ENCODE measurements around the gene TNFAIP8L1.

The TNFAIP8L1 gene

DNA sequence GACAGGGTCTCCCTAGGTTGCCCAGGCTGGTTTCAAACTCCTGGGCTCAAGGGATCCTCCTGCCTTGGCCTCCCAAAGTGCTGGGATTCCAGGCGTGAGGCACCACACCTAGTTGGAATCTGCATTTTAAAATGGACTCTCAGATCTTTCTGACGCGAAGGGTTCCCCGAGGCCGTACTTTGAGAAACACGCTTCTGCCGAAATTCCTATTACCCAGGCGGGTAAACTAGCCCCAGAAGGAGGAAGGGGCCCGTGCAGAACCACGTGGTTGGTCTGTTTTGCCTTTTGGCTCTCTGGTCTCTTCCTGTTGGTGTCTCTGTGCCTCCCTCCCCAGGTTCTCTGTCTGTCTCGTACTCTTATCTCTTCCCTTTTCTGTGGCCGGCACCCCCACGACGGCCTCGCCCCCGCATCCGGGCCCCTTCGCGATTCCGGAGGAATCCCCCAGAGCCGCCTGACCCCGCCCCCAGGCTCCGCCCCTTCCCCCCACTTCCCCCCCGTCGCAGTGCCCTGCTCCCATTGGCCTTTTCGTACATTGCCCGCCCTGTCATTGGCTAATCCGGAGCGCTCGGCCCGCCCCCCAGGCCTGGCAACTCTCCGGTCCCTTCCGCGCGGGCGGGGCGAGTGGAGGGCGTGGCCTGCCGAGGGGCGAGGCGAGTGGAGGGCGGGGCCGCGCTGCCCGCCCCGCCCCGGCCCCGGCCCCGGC, at the start of gene TNFAIP8L1:
Gene TNFAIP8L1 (plus strand): TSS at position 689 of the 703 bp plus-strand sequence. CDS start 12,354 bp downstream, outside the sequence.
- H3K79me2 ChIP-seq (ENCODE audit: insufficient read depth, low read length) = peaks cover 33% of the 10 kb centered on the region

DNA sequence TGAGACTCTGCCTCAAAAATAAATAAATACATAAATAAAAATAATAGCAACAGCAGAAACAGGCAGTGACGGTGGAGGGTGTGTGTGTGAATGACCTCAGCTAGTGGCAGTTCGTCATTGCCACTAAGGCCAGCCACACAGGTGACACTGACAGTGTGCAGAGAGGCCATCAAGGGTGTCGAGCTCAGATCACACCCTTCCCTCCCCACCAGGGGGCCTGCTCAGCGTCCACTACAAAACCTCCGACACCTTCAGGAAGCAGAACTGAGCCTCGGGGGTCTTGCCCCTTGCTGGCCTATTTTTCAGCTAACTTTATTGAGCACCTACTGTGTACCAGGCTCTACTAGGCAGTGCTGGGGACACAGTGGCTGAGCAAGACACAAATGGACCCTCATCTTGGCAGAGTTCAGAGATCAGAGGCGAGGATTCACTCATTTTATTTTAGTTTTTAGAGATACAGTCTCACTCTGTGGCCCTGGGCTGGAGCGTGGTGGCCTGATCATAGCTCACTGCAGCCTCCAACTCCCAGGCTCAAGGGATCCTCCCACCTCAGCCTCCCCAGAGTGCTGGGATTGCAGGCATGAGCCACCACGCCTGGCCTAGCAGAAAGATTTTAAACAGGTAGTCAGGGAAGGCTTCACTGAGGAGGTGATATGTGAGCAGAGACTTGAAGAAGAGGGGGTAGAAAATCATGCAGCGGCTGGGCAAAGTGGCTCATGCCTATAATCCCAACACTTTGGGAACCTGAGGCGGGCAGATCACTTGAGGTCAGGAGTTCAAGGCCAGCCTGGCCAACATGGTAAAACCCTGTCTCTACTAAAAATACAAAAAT, 49.5 kb upstream of the TNFAIP8L1 start:
- Histone ChIP-seq H3K4me2 (ENCODE audit: low read depth, low read length, poor library complexity, severe bottlenecking) (no peak overlapping the region), H3K9ac (ENCODE audit: low read depth, low read length, poor library complexity, severe bottlenecking) (no peak overlapping the region), H3K36me3 (ENCODE audit: insufficient read depth, low read length) (no peaks in the 10 kb centered on the region), H3K9me2 (replicated peaks; ENCODE audit: low read depth, low read length) (no peaks in the 10 kb centered on the region), H3K79me2 (ENCODE audit: insufficient read depth, low read length) (no peaks in the 10 kb centered on the region), H3F3A (ENCODE audit: low read depth) (no peaks in the 10 kb centered on the region), H3K9me3 (ENCODE audit: insufficient read depth, low read depth, low read length) (no peaks in the 10 kb centered on the region), H3K4me1 (ENCODE audit: insufficient read depth, low read length, poor library complexity, severe bottlenecking) (no peaks in the 10 kb centered on the region), H4K20me1 (ENCODE audit: insufficient read depth, low read length, poor library complexity, severe bottlenecking) (no peaks in the 10 kb centered on the region), H3K4me3 (ENCODE audit: low read length, poor library complexity, severe bottlenecking) (no peak overlapping the region), H3K27me3 (ENCODE audit: insufficient read depth, low read length, poor library complexity, severe bottlenecking) (no peaks in the 10 kb centered on the region), H2AFZ (ENCODE audit: low read length) (peak overlapping the region; percentile 49)
- no peak for TF ChIP-seq EZH2phosphoT487 (IDR thresholded peaks at IDR 0.05; ENCODE audit: borderline replicate concordance)
- TF ChIP-seq, protein P1, sequence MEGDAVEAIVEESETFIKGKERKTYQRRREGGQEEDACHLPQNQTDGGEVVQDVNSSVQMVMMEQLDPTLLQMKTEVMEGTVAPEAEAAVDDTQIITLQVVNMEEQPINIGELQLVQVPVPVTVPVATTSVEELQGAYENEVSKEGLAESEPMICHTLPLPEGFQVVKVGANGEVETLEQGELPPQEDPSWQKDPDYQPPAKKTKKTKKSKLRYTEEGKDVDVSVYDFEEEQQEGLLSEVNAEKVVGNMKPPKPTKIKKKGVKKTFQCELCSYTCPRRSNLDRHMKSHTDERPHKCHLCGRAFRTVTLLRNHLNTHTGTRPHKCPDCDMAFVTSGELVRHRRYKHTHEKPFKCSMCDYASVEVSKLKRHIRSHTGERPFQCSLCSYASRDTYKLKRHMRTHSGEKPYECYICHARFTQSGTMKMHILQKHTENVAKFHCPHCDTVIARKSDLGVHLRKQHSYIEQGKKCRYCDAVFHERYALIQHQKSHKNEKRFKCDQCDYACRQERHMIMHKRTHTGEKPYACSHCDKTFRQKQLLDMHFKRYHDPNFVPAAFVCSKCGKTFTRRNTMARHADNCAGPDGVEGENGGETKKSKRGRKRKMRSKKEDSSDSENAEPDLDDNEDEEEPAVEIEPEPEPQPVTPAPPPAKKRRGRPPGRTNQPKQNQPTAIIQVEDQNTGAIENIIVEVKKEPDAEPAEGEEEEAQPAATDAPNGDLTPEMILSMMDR (conservative IDR thresholded peaks at IDR 0.05; ENCODE audit: low read length) = peak; percentile 64

More for the DNA sequence above, at the start of gene TNFAIP8L1:
- Histone ChIP-seq H3K4me3 (ENCODE audit: low read length, poor library complexity, severe bottlenecking) (peak within 1 kb of the TSS; percentile 96), H2AFZ (ENCODE audit: low read length) (peak within 1 kb of the TSS; percentile 64; the same call in 1 of the 2 replicates), H3K4me2 (ENCODE audit: low read depth, low read length, poor library complexity, severe bottlenecking) (peak within 1 kb of the TSS; percentile 88), H3K9me3 (ENCODE audit: insufficient read depth, low read depth, low read length) (no peaks in the 10 kb centered on the region), H3K4me1 (ENCODE audit: insufficient read depth, low read length, poor library complexity, severe bottlenecking) (peaks cover 39% of the 10 kb centered on the region), H3K9me2 (replicated peaks; ENCODE audit: low read depth, low read length) (no peaks in the 10 kb centered on the region), H3K27me3 (ENCODE audit: insufficient read depth, low read length, poor library complexity, severe bottlenecking) (no peaks in the 10 kb centered on the region), H3F3A (ENCODE audit: low read depth) (no peaks in the 10 kb centered on the region), H4K20me1 (ENCODE audit: insufficient read depth, low read length, poor library complexity, severe bottlenecking) (peaks cover 4% of the 10 kb centered on the region), H3K9ac (ENCODE audit: low read depth, low read length, poor library complexity, severe bottlenecking) (peak within 1 kb of the TSS; percentile 91), H3K36me3 (ENCODE audit: insufficient read depth, low read length) (no peaks in the 10 kb centered on the region)
- TF ChIP-seq, protein P1 (conservative IDR thresholded peaks at IDR 0.05; ENCODE audit: low read length) = no peak
- no peak for TF ChIP-seq EZH2phosphoT487 (IDR thresholded peaks at IDR 0.05; ENCODE audit: borderline replicate concordance)

DNA sequence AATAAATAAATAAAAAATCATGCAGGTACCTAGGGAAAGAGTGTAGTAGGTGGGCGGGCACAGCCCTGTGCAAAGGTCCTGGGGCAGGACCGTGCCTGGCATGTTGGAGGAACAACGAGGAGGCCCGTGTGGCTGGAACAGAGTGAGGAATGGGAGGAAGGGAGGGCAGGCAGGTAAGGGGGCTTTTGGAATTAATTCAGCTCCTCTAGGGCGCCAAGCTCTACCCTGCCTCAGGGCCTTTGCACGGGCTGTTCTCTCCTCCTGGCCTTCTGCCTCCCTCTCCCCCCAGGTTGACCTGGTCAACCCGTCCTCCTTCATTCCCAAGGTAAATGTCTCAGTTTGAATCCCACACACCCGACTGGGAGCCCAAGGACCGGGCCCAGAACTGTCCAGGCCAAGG, 48.8 kb upstream of the TNFAIP8L1 start:
- Histone ChIP-seq H3K79me2 (ENCODE audit: insufficient read depth, low read length) (no peaks in the 10 kb centered on the region), H3K4me3 (ENCODE audit: low read length, poor library complexity, severe bottlenecking) (no peak overlapping the region), H3K36me3 (ENCODE audit: insufficient read depth, low read length) (no peaks in the 10 kb centered on the region), H2AFZ (ENCODE audit: low read length) (no peak overlapping the region), H3K9ac (ENCODE audit: low read depth, low read length, poor library complexity, severe bottlenecking) (no peak overlapping the region), H3K9me3 (ENCODE audit: insufficient read depth, low read depth, low read length) (no peaks in the 10 kb centered on the region), H3K4me2 (ENCODE audit: low read depth, low read length, poor library complexity, severe bottlenecking) (no peak overlapping the region), H3K9me2 (replicated peaks; ENCODE audit: low read depth, low read length) (no peaks in the 10 kb centered on the region), H4K20me1 (ENCODE audit: insufficient read depth, low read length, poor library complexity, severe bottlenecking) (no peaks in the 10 kb centered on the region), H3K27me3 (ENCODE audit: insufficient read depth, low read length, poor library complexity, severe bottlenecking) (no peaks in the 10 kb centered on the region), H3K4me1 (ENCODE audit: insufficient read depth, low read length, poor library complexity, severe bottlenecking) (no peaks in the 10 kb centered on the region), H3F3A (ENCODE audit: low read depth) (no peaks in the 10 kb centered on the region)
- no peak for TF ChIP-seq EZH2phosphoT487 (IDR thresholded peaks at IDR 0.05; ENCODE audit: borderline replicate concordance)
- TF ChIP-seq, protein P1 (conservative IDR thresholded peaks at IDR 0.05; ENCODE audit: low read length) = no peak

Measured in Loucy (cell line).